ENCODE measurements around the gene APBB2.

DNA sequence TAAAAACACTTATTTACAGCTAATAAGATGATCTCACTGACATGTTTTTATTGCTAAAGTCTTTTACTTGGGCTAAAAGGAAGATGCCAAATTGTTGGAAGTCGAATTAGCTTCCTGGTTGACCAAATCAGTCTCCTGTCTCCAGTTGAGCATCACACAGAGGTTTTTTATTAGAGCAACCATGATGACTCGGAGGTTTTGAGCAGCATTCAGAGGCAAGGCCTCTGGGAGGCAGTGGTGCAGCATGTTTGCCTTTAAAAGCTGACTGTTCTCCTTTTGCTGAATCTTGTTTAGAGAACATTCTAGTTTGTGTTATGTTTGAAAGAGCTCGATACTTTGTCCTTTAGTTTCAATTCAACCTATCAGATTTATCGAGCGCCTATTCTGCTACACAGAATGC is 44.4 kb upstream of the APBB2 start:
- TF ChIP-seq TAF1 (conservative IDR thresholded peaks at IDR 0.05) (no peak), SP1 (IDR thresholded peaks at IDR 0.05) (no peak), RAD21 (IDR thresholded peaks at IDR 0.05) (peak; percentile 46 to 67), GABPA (IDR thresholded peaks at IDR 0.05 in 1 of 2, conservative IDR thresholded peaks at IDR 0.05 in 1 of 2) (no peak)
- TF ChIP-seq, protein P1, sequence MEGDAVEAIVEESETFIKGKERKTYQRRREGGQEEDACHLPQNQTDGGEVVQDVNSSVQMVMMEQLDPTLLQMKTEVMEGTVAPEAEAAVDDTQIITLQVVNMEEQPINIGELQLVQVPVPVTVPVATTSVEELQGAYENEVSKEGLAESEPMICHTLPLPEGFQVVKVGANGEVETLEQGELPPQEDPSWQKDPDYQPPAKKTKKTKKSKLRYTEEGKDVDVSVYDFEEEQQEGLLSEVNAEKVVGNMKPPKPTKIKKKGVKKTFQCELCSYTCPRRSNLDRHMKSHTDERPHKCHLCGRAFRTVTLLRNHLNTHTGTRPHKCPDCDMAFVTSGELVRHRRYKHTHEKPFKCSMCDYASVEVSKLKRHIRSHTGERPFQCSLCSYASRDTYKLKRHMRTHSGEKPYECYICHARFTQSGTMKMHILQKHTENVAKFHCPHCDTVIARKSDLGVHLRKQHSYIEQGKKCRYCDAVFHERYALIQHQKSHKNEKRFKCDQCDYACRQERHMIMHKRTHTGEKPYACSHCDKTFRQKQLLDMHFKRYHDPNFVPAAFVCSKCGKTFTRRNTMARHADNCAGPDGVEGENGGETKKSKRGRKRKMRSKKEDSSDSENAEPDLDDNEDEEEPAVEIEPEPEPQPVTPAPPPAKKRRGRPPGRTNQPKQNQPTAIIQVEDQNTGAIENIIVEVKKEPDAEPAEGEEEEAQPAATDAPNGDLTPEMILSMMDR (IDR thresholded peaks at IDR 0.05; ENCODE audit: low read depth, low read length, missing input control) = peak; percentile 30
- TF ChIP-seq, protein P2, sequence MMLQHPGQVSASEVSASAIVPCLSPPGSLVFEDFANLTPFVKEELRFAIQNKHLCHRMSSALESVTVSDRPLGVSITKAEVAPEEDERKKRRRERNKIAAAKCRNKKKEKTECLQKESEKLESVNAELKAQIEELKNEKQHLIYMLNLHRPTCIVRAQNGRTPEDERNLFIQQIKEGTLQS (IDR thresholded peaks at IDR 0.05) = no peak
- TF ChIP-seq, protein P3, sequence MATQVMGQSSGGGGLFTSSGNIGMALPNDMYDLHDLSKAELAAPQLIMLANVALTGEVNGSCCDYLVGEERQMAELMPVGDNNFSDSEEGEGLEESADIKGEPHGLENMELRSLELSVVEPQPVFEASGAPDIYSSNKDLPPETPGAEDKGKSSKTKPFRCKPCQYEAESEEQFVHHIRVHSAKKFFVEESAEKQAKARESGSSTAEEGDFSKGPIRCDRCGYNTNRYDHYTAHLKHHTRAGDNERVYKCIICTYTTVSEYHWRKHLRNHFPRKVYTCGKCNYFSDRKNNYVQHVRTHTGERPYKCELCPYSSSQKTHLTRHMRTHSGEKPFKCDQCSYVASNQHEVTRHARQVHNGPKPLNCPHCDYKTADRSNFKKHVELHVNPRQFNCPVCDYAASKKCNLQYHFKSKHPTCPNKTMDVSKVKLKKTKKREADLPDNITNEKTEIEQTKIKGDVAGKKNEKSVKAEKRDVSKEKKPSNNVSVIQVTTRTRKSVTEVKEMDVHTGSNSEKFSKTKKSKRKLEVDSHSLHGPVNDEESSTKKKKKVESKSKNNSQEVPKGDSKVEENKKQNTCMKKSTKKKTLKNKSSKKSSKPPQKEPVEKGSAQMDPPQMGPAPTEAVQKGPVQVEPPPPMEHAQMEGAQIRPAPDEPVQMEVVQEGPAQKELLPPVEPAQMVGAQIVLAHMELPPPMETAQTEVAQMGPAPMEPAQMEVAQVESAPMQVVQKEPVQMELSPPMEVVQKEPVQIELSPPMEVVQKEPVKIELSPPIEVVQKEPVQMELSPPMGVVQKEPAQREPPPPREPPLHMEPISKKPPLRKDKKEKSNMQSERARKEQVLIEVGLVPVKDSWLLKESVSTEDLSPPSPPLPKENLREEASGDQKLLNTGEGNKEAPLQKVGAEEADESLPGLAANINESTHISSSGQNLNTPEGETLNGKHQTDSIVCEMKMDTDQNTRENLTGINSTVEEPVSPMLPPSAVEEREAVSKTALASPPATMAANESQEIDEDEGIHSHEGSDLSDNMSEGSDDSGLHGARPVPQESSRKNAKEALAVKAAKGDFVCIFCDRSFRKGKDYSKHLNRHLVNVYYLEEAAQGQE (IDR thresholded peaks at IDR 0.05) = no peak

All from liver (tissue), 3 donors.